GM23248 (cell line): ENCODE measurements around the gene TGFBI.

ENCODE experiments used
- EZH2 ChIP-seq: fragments of 200-600 bp; sonication (generic); IDR thresholded peaks from 2 replicates; pipeline ENCODE4 v1.6.1; 2018; ENCODE audit warnings: antibody characterized with exemption, mild to moderate bottlenecking; ENCODE audit not compliant: insufficient read depth, poor library complexity, severe bottlenecking
- EZH2phosphoT487 ChIP-seq: fragments of 200-600 bp; sonication (generic); IDR thresholded peaks from 2 replicates; pipeline ENCODE4 v1.6.1; 2018; ENCODE audit warnings: antibody characterized with exemption, moderate library complexity, mild to moderate bottlenecking, low read depth; ENCODE audit not compliant: insufficient read depth

- TF ChIP-seq EZH2phosphoT487 (no peak), EZH2 (no peak)
These were observed 3.8 kb downstream of the TGFBI start for GRCh38 chr5:136032564-136032963.
